IPS-20b (cell line): Measurements from ENCODE around the gene CYP4F8.

Source experiments
- H3K27ac ChIP-seq: one replicate; pipeline ENCODE4 v1.5.1; 2013; ENCODE audit warnings: low read length
- H3K27me3 ChIP-seq: 2 replicates; pipeline ENCODE4 v1.6.1; 2013; ENCODE audit warnings: mild to moderate bottlenecking, low read length, inconsistent platforms; ENCODE audit not compliant: insufficient read depth
- H3K36me3 ChIP-seq: 2 replicates; pipeline ENCODE4 v1.6.1; 2013; ENCODE audit warnings: low read depth, mild to moderate bottlenecking, inconsistent platforms, low read length, moderate library complexity; ENCODE audit not compliant: insufficient read depth
- H3K4me1 ChIP-seq: 2 replicates; pipeline ENCODE4 v1.6.1; 2013; ENCODE audit warnings: mild to moderate bottlenecking, control low read depth, inconsistent platforms, low read length, moderate library complexity; ENCODE audit not compliant: insufficient read depth
- H3K4me3 ChIP-seq: 2 replicates; pipeline ENCODE4 v1.5.1; 2013; ENCODE audit warnings: mild to moderate bottlenecking, low read length, inconsistent platforms
- H3K9ac ChIP-seq: 2 replicates; pipeline ENCODE4 v1.6.1; 2013; ENCODE audit warnings: low read depth, mild to moderate bottlenecking, inconsistent platforms, low read length, moderate library complexity
- H3K9me3 ChIP-seq: 2 replicates; pipeline ENCODE4 v1.6.1; 2013; ENCODE audit warnings: mild to moderate bottlenecking, low read depth, low read length, inconsistent platforms; ENCODE audit not compliant: insufficient read depth

The CYP4F8 gene

GRCh38 chr19:15656467-15656866 lies 41.4 kb downstream of the CYP4F8 start:
- Histone ChIP-seq H3K36me3 (no peaks in the 10 kb centered on the region), H3K4me3 (no peak overlapping the region), H3K27me3 (no peaks in the 10 kb centered on the region), H3K9ac (no peak overlapping the region), H3K9me3 (peaks cover 91% of the 10 kb centered on the region), H3K4me1 (no peaks in the 10 kb centered on the region), H3K27ac (no peak overlapping the region)

GRCh38 chr19:15663247-15663646 lies 48.2 kb downstream of the CYP4F8 start:
- Histone ChIP-seq H3K9ac (no peak overlapping the region), H3K27me3 (no peaks in the 10 kb centered on the region), H3K9me3 (peaks cover 95% of the 10 kb centered on the region), H3K27ac (no peak overlapping the region), H3K4me1 (no peaks in the 10 kb centered on the region), H3K36me3 (no peaks in the 10 kb centered on the region), H3K4me3 (no peak overlapping the region)

DNA sequence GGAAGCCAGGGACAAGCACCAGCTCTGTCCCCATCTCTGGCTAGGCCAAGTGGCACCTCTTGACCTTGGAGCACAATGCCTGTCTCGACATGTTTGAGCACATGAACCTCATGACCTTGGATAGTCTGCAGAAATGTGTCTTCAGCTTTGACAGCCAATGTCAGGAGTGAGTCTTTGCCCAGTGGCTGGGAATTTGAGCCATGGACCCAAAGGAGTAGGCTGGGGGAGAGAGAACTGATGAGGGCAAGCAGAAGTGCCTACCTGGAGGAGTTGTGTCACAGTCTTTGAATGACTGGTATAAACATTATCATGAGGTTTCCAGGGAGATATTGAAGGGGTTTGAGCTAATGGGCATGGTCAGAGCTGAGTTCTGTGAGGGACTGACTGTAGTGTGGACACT lies 51.2 kb downstream of the CYP4F8 start:
- Histone ChIP-seq H3K27me3 (no peaks in the 10 kb centered on the region), H3K9me3 (peaks cover 96% of the 10 kb centered on the region), H3K27ac (no peak overlapping the region), H3K4me1 (no peaks in the 10 kb centered on the region), H3K4me3 (no peak overlapping the region; the same call in 1 of the 2 replicates), H3K9ac (no peak overlapping the region), H3K36me3 (no peaks in the 10 kb centered on the region)

DNA sequence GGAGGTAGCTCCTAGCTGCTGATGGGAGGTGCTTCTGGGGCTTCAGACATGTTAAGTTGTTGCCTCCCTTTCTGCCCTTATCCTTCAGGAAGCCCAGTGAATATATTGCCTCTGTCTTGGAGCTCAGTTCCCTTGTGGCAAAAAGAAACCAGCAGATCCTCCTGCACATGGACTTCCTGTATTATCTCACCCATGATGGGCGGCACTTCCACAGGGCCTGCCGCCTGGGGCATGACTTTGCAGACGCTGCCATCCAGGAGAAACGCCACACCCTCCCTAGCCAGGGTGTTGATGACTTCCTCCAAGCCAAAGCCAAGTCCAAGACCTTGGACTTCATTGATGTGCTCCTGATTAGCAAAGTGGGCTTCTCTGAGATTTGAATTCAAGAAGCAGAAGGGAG lies 51.9 kb downstream of the CYP4F8 start:
- no peak overlapping the region for H3K27ac ChIP-seq
- H3K4me3 ChIP-seq, result no peak overlapping the region
- no peak overlapping the region for H3K9ac ChIP-seq
- no peaks in the 10 kb centered on the region for H3K36me3 ChIP-seq
- no peaks in the 10 kb centered on the region for H3K4me1 ChIP-seq
- H3K27me3 ChIP-seq, result no peaks in the 10 kb centered on the region
- H3K9me3 ChIP-seq, result peaks cover 98% of the 10 kb centered on the region

- H3K9me3 ChIP-seq, result peaks cover 94% of the 10 kb centered on the region
- no peaks in the 10 kb centered on the region for H3K36me3 ChIP-seq
- H3K4me1 ChIP-seq, result no peaks in the 10 kb centered on the region
- no peak overlapping the region for H3K27ac ChIP-seq
- no peaks in the 10 kb centered on the region for H3K27me3 ChIP-seq
- H3K4me3 ChIP-seq, result no peak overlapping the region
- H3K9ac ChIP-seq, result no peak overlapping the region
Measured at GRCh38 chr19:15669440-15669839, 54.4 kb downstream of the CYP4F8 start.

DNA sequence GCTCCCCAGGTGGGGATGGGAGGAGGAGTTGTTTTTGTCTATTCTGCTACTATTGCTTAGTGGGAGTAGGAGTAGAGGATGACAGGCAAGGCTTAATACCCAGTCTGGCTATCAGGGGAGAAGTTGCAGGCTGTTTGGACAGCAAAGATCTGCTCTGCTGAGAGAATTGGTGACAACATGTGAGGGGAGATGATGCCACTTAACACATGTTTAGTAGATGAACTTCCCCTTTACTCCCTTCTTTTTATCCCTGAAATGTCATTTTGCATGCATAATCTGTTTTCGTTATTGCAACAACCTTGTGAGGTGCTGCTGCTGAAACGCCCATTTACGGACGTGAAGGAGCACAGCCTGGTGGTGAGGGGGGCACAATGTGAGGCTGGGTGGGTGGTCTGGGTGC lies 54.9 kb downstream of the CYP4F8 start:
- H3K9me3 ChIP-seq, result peaks cover 94% of the 10 kb centered on the region
- no peak overlapping the region for H3K27ac ChIP-seq
- H3K27me3 ChIP-seq, result no peaks in the 10 kb centered on the region
- H3K9ac ChIP-seq, result no peak overlapping the region
- no peak overlapping the region for H3K4me3 ChIP-seq
- H3K4me1 ChIP-seq, result no peaks in the 10 kb centered on the region
- H3K36me3 ChIP-seq, result no peaks in the 10 kb centered on the region

GRCh38 chr19:15671237-15671821 lies 56.3 kb downstream of the CYP4F8 start:
- no peaks in the 10 kb centered on the region for H3K4me1 ChIP-seq
- no peak overlapping the region for H3K9ac ChIP-seq
- H3K27ac ChIP-seq, result no peak overlapping the region
- H3K27me3 ChIP-seq, result no peaks in the 10 kb centered on the region
- no peaks in the 10 kb centered on the region for H3K36me3 ChIP-seq
- no peak overlapping the region for H3K4me3 ChIP-seq
- H3K9me3 ChIP-seq, result peaks cover 90% of the 10 kb centered on the region

- H3K36me3 ChIP-seq, result no peaks in the 10 kb centered on the region
- no peak overlapping the region for H3K27ac ChIP-seq
- H3K9me3 ChIP-seq, result peaks cover 83% of the 10 kb centered on the region
- no peak overlapping the region for H3K4me3 ChIP-seq
- H3K4me1 ChIP-seq, result no peaks in the 10 kb centered on the region
- H3K27me3 ChIP-seq, result no peaks in the 10 kb centered on the region
- H3K9ac ChIP-seq, result no peak overlapping the region
Measured at GRCh38 chr19:15671891-15672579, 57.0 kb downstream of the CYP4F8 start.

GRCh38 chr19:15672580-15673175 lies 57.7 kb downstream of the CYP4F8 start, which contains the start of gene CYP4F12:
Gene CYP4F12, plus strand, starts transcription at chr19:15673087. Its CDS starts 443 bp downstream, at chr19:15673530.
- no peaks in the 10 kb centered on the region for H3K27me3 ChIP-seq
- H3K4me3 ChIP-seq, result no peak within 1 kb of the TSS
- H3K27ac ChIP-seq, result no peak within 1 kb of the TSS
- peaks cover 77% of the 10 kb centered on the region for H3K9me3 ChIP-seq
- H3K36me3 ChIP-seq, result no peaks in the 10 kb centered on the region
- H3K4me1 ChIP-seq, result no peaks in the 10 kb centered on the region
- H3K9ac ChIP-seq, result no peak within 1 kb of the TSS

GRCh38 chr19:15673176-15673654 lies 58.2 kb downstream of the CYP4F8 start:
- Histone ChIP-seq H3K27me3 (no peaks in the 10 kb centered on the region), H3K9ac (no peak overlapping the region), H3K4me1 (no peaks in the 10 kb centered on the region), H3K36me3 (no peaks in the 10 kb centered on the region), H3K9me3 (peaks cover 76% of the 10 kb centered on the region), H3K4me3 (no peak overlapping the region), H3K27ac (no peak overlapping the region)

DNA sequence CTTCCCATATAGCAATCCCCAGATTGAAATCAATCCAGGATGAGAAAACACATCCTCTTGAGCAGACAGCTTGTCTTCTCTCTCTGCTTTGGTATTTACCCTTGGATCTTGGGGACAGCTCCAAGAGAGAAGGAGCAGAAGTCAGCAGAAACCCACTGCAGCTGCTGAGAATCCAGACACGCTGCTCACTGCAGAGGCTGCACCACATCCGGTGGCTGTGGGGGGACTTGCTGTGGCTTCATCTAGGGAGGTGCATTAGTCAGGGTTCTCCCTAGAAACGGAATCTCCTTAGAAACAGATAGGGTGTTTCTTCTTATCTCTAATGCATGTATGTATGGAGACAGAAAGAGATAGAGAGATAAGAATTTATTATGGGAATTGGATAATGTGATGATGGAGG lies 60.5 kb downstream of the CYP4F8 start:
- Histone ChIP-seq H3K36me3 (no peaks in the 10 kb centered on the region), H3K4me3 (no peak overlapping the region), H3K27me3 (no peaks in the 10 kb centered on the region), H3K4me1 (no peaks in the 10 kb centered on the region), H3K27ac (no peak overlapping the region), H3K9me3 (peaks cover 76% of the 10 kb centered on the region), H3K9ac (no peak overlapping the region)

- no peaks in the 10 kb centered on the region for H3K36me3 ChIP-seq
- no peak overlapping the region for H3K27ac ChIP-seq
- H3K9me3 ChIP-seq, result peaks cover 79% of the 10 kb centered on the region
- H3K4me3 ChIP-seq, result no peak overlapping the region
- H3K9ac ChIP-seq, result no peak overlapping the region
- H3K27me3 ChIP-seq, result no peaks in the 10 kb centered on the region
- H3K4me1 ChIP-seq, result no peaks in the 10 kb centered on the region
Measured at GRCh38 chr19:15679089-15679488, 64.1 kb downstream of the CYP4F8 start.
